Fibroblast of skin of left biceps (primary cell): ENCODE measurements around the gene NTRK1.

Experiments used
- DNase-seq, 2 experiments: peaks; one replicate each; pipeline ENCODE4 v3.0.0-alpha.2; 2013; ENCODE audit warnings: low read depth in 2 of 2

The NTRK1 gene

DNA sequence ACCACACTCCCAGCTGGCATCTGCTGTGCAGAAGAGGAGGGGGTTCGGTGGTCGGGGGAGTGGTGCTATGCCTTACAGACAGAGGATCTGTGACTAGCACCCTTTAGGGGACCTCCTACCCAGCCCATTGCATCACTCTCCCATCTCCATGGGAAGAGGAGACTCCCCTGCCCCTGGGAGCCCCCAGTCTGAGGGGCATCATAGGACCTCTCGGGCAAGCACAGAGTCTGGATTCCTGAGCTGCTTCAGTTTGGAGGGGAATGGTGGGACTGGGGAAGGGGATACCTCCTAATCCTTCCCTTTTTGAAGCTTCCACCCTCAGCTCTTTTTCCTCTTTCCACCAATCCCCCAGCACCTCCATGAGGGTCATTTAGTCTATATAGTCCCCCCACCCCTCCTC, 3.1 kb upstream of the NTRK1 start:
- no peak for DNase-seq

DNA sequence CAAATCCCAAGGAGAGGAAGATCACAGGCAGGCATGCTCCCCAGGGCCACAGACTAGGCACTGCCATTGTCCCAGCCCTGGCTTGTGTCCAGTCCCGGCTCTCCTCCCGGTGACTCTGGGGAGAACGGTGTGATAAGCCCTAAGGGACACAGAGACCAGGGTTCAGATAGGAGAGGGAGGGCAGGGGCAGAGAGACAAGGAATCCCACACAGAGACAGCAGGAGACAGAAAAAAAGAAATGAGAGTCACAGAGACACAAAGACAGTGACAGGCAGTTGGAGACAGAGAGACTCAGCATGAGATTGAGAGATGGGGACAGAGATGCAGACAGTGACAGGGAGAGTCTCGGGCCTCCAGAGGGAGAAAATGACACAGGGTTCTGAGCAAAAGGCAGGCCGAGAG, 2.1 kb upstream of the NTRK1 start:
- no peak for DNase-seq

DNA sequence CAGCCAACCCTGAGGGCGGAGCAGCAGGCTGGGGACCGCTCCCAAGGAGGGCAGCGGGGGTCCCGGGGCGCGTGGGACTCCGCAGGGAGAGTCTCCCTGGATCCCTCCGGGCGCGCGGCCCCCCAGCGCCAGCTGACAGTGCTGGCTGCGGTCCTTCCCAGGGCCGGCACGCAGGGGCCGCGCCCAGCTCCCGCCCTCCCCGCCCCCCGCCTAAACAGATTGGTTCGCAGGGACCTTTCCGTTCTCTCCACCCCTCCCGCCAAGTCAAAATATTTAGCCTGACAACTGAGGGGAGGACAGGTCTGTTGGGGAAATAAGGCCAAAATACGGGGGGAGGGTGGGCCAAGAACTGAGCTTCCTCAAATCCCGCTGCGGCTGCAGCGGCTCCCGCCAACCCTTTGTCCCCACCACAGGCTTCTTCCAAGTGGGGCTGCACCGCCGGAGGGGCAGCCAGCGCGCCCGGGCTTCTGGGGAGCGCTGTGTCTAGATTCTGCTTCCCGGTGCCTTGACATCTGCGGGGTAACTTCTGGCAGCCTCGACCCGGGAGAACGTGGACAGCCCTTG, 1.6 kb upstream of the NTRK1 start, which contains the start of gene INSRR:
INSRR (minus strand) TSS at position 159 of the 564 bp plus-strand sequence. CDS start 496 bp downstream, outside the sequence.
- DNase-seq: no peak

DNA sequence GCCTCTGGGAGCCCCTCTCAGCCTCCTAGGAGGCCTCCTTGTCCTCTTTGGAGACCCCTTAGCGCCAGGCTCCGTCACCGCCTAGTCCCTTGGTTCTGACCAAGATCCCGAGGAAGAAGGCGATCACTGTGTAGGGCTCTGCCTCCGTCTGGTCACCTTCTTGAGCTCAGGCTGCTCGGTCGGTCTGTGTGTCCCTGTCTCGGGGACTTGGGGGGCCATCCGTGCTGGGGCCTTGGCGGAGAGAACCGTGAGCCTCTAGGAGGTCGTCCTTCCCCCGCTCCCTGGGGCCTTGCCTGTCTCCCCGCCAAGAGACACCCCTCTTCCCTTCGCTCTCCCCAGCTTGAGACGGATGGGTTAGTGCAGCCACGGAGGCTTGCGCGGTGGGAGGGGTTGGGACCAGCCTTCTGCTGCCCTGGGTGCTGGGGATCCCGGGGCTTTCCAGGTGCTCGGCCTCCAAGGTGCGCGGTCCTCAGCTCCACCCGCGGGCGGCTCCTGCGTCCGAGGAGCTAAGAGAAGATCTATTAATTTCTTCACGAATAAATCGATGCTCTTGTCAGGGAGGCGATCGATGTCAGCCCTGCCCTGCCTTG, 1.0 kb upstream of the NTRK1 start:
- no peak for DNase-seq

DNA sequence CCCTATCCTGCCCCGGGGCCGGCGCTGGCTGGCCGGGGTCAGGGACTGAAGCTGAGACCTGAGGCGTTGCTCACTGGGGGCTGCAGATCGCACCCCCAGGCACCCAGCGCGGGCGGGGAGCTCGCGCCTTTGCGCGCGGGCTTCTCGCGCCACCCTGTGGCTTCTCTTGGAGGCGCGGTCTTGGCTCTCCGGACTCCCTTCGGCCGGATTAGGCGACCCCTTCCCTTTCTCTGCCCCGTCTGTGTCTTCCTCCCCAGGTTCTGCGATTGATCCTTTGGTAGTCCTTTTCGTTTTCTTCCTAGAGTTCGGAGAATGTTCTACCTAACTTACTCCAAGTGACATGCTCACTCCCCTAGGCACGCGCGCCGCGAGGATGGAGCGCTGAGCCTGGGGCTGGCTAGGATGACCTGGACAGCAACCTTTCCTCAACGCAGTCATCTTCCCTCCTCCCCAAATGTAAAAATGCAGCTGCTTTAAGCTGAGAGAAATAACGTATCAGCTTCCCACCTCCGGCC, 495 bp upstream of the NTRK1 start:
- no peak for DNase-seq

DNA sequence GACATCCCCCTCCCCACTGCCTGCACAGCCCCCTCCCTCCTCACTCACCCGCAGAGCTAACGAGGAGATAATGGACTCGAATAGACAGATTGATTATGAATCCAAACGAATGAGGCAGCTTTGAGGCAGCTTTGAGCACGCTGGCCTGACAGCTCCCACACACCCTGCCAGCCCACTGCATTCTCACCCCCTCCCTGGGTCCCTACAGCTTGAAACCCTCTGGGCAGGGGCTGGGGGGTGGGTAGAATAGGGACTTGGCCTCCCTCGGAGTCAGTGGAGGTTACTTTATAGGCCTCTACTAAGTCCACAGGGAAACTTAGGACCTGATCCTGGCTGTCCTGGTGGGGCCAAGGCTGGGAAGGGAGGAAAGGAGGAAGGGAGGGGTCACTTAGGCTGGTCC, 1.9 kb downstream of the NTRK1 start:
- DNase-seq: no peak

DNA sequence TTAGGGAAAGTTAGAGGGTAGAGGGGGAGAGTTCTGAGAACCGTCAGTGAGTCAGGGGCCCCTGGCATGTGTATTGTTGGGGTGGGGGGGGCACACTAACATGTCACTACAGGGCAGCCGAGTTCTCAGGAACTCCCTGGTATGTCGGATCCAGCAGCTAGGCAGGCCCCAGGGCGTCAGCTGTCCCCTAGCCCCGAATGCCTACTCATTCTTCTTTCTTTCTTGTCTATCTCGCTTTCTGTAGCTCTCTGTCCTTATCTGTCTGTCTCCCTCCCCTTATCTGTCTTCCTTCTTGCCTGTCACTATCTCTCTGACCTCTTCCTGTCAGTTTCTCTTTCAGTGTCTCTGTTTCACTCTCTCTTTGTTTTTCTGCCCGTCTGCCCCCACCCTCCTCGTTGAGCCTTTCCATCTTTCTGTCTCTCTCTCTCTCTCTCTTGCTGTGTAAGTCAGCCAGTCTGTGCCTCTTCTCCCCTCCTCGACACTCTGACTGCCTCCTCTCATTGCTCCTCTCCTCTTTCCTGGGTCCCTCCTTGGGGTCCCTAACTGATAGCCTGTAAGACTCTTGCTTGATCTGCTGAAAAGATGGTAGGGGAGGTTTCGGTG, 2.4 kb downstream of the NTRK1 start:
- DNase-seq: no peak

DNA sequence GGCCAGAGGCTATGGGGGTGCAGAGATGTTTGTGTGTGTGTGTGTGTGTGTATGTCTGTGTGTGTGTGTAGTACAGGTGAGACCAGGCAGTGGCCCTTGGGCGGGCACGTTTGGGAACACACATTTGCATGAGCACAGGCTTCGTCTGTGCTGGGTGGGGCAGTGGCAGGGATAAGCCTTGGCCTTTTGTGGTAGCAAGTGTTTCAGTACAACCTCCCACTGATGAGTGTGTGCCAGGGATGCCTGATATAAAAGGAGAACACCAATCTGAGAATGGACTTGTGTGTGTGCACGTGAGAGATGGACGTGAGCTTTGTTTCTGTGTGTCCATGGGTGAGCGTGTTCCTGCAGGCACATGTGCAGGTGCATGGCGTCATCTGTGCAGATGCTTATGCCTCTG, 3.0 kb downstream of the NTRK1 start:
- no peak for DNase-seq

DNA sequence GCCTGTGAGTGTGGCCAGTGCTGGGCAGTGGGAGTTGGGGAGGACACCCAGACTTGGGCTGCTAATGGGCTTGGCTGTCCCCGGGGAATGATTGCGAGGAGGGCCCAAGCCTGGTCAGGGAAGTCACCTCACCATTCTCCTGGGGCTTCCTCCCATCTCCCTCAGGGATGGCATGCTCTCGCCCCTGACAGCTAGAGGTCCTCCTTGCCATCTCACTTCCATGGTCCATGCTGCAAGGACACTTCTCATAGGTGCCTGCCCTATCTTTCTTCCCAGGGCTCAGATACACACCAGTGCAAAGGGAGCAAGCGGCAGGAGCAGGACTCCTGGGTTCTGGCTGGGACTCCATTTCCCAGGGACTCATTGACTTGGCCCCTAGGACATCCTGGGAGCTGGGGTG, 4.1 kb downstream of the NTRK1 start:
- DNase-seq: no peak

DNA sequence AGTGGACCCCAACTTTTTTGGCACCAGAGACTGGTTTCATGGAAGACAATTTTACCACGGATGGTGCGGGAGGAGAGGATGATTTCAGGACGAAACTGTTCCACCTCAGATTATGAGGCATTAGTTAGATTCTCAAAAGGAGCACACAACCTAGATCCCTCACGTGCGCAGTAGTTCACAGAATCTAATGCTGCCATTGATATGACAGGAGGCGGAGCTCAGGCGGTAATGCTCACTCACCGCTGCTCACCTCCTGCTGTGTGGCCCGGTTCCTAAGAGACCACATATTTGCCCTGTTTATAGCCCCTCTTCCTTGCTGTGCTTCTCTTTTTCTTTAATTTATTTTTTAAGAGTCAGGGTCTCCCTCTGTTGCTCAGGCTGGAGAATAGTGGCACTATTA, 4.6 kb downstream of the NTRK1 start:
- no peak for DNase-seq

DNA sequence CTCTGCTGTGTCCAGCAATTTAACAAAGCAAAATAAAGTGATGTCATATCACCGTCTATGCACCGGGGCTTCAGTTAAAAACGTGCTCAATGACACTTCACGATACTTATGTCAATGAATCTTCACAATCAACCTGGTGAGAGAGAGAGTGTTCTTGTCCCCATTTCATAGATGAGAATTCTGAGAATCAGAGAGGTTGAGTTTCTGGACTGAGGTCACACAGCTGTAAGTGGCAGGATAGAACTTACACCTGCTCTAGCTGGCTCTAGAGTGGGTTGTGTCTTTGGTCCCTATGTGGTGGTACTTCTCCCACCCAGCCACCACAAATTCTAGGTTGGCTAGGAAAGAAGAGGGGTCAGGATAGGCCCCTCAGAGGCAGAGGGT, 5.2 kb downstream of the NTRK1 start:
- no peak for DNase-seq

DNA sequence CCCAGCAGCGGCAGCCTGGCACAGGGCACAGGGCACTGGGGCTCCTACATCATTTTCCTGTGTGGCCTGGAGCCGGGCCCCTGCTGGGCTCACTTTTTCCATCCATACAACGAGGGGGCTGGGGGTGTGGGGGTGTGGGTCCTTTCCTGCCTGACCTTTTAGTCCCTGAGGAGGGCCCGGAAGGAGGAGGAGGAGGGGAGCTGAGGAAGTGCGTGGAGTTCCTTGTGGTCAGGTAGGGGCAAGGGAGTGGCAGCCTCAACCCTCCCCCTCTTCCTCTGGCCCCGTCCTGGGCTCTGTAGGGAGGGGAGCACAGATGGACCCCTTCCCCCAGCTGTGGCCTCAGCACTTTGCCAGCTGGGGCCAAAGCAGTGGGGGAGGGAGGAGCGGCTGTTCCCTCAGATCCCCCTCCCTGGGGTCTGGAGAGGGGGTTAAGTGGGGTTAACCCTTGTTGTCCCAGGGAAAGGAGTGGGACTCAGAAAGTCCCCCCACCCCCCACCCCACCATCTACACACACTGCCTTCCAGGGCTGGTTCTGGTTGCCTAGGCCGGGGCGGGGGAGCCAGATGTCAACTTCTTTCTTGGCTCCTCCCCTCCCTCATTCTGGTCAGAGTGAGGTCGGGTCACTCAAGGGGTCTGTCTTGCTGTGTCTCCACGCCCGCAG, 5.7 kb downstream of the NTRK1 start:
- DNase-seq: no peak

DNA sequence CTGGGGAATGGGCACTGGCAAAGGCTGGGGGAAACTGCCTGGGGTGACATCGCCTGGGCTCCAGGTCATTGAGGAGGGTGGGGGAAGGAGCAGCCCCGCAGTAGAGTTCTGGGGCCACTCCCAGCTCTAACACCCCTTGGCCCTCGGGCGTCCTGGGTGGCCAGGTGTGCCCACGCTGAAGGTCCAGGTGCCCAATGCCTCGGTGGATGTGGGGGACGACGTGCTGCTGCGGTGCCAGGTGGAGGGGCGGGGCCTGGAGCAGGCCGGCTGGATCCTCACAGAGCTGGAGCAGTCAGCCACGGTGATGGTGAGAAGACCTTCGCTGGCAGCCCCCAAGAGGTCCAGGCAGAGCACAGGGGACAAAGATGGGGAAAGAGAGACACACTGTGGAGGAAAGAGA, 7.7 kb downstream of the NTRK1 start:
- DNase-seq: no peak

DNA sequence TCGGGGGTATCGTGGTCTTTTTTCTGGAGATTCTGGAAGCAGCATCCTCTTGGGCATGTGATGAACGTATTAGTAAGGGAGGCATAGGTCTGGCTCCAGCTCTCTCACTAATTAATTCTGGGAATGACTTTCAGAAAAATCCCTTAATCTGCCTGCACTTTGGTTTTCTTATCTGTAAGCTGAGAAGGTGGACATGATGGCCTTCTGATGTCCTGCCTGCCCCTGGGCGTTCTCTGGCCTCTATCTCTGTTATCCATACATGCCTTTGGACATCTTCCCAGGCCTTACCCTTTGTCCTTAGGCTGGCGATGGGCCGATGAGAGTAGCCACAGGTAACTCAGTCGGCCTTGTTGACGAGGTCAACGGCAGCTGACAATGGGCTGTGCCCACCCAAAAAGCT, 8.8 kb downstream of the NTRK1 start:
- DNase-seq: no peak

DNA sequence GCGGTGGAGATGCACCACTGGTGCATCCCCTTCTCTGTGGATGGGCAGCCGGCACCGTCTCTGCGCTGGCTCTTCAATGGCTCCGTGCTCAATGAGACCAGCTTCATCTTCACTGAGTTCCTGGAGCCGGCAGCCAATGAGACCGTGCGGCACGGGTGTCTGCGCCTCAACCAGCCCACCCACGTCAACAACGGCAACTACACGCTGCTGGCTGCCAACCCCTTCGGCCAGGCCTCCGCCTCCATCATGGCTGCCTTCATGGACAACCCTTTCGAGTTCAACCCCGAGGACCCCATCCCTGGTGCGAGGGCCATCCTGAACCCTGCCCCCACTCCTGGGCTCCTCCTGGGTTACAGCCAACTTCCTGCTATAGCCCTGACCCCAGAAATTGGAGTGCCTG, 13.0 kb downstream of the NTRK1 start:
- DNase-seq: no peak

DNA sequence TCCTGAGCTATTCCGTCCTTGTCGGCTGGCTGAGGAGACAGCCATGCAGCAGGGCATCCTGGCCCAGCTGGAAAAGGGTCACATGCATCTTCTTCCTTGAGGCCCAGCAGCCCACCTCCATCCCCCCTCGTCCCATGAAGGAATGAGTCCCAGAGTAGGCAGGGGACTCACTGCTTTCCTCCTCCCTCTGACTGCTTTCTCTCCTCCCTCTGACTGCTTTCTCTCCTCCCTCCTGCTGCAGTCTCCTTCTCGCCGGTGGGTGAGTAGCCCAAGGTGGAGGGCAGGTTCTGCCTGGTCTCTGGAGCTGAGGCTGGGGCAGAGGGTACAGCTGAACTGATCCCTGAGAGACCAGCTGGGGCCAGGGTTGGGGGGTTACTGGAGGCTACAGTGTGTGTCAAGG, 13.5 kb downstream of the NTRK1 start:
- DNase-seq: no peak

DNA sequence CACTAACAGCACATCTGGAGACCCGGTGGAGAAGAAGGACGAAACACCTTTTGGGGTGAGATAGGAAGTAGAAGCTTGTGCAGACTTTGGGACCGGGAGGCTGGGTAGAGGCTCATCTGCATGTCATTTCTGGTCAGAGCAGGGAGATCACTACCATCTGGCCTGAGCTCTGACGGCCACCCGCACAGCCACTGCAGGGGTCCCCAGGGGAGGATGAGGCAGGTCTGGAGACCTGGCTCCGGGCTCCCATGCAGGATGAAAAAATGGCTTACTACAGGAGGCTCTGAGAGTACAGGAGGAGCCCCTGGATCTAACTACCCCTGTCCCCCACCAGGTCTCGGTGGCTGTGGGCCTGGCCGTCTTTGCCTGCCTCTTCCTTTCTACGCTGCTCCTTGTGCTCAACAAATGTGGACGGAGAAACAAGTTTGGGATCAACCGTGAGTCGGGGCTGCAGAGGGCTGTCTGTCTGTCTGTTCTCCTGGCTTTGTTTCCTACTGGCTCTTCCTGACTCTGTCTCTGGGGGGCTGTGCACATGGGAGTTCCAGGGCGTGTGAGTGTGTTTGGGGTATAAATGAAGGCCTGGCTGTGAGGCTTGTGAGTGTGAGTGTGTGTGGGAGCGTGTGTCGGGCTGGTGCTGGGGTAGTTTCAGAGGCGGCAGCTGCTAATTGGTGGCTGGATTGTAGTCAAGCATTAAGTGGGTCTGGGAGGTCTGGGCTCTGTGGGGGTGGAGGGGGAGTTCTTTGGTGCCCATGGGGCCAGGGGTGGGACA, 14.1 kb downstream of the NTRK1 start:
- DNase-seq: no peak

DNA sequence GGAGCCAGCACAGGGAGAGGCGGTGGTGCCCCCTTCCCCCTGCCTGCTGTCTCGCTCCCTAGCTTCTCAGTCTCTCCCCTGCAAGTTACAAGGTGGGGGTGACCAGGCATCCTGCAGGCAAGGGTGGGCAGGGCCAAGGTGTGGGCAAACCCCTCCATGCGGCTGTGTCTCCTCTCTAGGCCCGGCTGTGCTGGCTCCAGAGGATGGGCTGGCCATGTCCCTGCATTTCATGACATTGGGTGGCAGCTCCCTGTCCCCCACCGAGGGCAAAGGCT, 14.6 kb downstream of the NTRK1 start:
- no peak for DNase-seq

DNA sequence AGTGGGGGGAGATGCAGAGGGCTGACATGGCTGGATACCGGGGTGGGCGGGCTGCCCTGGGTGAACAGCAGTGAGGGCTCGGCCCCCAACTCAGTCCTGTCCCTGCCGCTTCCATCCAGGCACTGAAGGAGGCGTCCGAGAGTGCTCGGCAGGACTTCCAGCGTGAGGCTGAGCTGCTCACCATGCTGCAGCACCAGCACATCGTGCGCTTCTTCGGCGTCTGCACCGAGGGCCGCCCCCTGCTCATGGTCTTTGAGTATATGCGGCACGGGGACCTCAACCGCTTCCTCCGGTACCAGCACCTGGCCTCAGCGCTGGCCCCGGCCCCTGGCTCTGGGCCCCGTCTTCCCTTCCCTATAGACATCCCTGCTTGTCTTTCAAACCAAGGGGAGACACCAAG, 15.6 kb downstream of the NTRK1 start:
- DNase-seq: no peak

DNA sequence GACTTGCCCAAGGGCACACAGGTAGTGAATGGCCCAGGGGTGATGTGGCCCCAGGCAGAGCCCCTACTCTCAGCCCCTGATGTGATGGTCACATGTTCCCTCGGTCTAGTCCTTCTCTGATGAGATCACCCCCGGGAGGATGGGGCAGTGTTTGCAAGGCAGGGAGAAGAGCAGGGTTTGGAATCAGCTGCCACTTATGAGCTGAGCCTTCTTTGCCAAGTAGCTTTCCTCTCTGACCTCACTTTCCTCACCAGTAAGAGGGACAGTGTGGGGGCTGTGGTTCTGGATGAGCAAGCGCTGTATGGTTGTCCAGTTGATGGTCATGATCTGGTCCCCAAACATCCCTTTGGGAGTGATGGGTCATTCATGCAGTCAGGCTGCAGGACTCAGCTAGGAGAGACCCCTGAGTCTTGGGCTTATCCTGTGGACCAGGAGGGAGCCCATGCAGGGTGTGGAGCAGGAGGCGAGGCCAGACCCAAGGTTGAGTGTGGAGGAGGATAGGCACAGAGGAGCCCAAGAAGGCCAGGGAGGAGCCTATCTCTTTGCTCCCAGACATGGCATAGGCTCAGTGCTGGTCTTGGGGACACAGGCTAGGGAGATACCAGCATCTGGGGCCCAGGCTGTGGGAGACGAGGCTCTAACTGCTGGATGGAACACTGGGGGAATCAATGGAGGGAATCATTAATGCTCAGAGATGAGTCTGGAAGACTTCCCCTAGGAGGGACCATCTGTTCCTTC, 16.9 kb downstream of the NTRK1 start:
- no peak for DNase-seq

DNA sequence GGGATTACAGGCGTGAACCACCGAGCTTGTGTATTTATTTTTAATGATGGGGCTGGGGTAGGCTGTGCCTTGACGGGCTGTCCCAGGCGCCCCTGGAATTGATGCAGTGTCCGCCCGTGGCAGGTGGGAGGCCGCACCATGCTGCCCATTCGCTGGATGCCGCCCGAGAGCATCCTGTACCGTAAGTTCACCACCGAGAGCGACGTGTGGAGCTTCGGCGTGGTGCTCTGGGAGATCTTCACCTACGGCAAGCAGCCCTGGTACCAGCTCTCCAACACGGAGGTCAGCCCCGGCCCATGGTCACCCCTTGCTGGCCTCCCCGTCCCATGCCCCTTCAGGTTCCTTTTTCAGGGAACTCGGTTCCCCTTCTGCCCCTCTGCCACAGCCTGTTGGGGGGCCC, 19.2 kb downstream of the NTRK1 start:
- no peak for DNase-seq

DNA sequence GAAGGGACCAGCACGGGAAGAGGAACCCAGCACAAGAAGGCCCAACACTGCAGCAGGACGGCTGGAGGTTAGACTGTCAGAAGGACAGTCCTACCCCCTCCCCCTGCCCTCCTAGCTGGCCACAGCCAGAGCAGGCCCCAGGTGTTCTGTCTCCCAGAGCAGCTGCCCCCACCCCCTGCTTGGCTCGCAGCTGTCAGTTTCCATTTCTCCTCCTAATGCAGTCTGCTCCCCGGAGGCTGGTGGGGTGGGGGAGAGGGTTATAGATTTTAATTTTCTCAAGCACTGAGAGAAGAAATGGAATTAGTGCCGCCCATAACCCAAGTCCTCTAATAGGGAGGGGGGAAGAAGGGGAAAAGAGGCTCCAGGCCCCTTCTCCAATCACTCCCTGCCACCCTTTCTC, 19.8 kb downstream of the NTRK1 start:
- no peak for DNase-seq
